Measurements from ENCODE around the gene FANCD2. TPM values are rescaled to one million over a fixed set of nuclear protein-coding genes. Genes with fewer than 3 reads are reported as not detected.
"Not testable (repeated sequence)": the region's sequence is repeated elsewhere in the genome, so short reads cannot be mapped to it uniquely, and the experiment has no call there.

FANCD2 gene
- polyA plus RNA-seq, 1 donor: 6.4 TPM

DNA sequence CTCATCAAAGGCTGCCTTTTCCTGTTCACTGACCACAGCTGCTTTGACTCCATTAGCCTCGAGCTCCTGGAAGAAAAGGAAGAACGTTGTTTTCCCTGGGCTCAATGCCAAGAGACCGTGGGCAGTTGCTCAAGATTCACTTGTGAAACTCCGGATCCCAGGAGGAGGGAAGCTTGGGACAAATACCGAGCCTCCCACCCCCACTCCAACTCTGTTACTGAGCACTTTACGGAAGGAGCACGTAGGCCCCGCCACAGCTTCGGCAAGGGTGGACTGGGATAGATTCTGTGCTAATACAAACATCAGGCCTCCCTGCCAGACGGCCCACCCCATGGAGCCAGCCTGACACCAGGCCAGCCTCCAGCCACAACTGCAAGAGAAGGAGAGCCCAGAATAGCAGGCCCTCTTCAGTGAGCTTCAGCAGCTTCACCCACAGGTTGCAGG, 10.8 kb upstream of the FANCD2 start:
- peak; percentile 80 for DNase-seq

DNA sequence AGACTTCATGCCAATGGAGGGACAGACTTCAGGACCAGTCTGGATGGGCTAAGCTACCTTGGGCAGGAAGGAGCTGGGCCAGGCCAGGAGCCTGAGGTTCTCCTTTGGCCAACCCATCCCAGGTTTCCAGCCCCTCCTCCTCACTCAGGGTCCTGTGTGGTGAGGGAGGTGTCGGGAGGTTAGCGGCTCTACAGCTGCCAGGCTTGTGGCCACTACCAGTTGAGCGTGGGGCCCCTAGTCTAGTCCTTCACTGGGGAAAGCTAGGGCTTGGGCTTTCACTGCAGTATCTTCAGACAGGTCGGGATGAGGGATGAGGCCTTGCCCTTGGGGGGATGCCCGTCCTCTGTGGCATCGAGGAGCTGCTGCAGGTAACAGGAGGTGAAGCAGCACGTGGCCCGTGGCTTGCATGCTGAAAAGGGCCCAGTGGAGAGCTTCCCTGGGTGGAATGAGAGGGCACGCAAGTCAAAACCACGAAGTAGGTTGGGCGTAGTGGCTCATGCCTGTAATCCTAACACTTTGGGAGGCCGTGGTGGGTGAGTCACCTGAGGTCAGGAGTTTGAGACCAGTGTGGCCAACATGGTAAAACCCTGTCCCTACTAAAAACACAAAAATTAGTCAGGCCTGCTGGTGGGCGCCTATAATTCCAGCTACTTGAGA, 8.5 kb upstream of the FANCD2 start:
- no peak for DNase-seq

DNA sequence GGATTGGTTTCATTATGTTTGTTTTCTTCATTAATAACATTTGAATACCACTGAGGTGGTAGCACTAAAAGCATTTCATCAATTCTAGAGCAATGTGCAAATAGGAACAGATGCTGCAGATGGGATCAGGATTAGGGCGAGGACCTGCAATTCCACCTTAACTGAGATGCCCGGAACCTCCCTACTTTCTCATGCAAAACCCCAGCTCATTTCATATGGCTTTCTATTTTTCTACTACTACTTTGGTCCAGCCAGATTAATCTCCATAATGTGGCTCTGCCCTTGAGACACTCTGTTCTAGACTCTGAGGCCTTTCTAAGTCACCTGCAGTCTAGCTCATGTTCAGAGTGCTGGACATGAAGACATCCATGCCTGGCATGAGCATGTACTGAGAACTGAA, 7.4 kb upstream of the FANCD2 start:
- DNase-seq: not testable (repeated sequence)

DNA sequence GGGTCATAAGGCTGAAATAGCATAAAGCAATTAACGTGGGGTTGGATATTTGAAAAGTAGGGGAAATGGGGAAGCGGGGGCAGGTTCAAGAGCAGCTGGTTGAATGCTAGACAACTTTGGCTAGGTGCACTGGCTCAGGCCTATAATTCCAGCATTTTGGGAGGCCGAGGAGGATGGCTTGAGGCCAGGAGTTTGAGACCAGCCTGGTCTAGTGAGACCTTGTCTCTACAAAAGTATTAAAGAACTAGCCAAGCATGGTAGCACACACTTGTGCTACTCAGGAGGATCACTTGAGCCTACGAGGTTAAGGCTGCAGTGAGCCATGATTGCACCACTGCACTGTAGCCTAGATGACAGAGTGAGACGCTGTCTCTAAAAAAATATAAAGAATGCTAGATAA, 6.9 kb upstream of the FANCD2 start:
- DNase-seq: no peak

DNA sequence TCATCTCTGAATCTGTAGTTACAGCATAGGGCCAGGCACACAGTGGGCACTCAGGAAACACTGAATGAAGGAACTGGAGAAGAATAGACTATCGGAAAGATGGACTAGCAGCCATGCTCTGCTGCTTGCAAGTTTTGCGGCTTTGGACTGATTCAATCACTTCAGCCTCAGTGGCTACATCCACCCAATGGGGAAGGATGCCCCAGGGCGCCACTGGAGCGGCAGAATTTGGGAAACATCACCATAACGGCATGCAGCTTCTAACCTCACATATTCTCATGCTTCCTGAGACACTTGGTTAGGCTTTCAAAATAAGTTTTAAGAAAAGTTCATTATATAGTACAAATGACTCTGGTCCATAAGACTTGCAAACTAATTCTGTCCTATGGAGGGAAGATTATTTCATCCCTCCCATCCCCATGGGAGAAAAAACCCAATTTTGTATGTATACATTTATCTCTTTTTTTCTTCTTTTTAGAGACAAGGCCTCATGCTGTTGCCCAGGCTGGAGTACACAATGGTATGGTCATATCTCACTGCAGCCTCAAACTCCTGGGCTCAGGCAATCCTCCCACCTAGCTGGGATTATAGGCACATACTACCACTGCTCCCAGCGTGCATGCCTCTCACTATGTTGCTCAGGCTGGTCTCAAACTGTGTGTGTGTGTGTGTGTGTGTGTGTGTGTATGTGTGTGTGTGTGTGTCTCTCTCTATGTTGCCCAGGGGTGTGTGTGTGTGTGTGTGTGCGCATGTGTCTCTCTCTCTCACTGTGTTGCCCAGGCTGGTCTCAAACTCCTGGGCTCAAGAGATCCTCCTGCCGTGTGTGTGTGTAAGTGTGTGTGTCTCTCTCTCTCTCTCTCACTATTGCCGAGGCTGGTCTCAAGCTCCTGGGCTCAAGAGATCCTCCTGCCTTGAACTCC, 4.1 kb upstream of the FANCD2 start:
- no peak for DNase-seq

DNA sequence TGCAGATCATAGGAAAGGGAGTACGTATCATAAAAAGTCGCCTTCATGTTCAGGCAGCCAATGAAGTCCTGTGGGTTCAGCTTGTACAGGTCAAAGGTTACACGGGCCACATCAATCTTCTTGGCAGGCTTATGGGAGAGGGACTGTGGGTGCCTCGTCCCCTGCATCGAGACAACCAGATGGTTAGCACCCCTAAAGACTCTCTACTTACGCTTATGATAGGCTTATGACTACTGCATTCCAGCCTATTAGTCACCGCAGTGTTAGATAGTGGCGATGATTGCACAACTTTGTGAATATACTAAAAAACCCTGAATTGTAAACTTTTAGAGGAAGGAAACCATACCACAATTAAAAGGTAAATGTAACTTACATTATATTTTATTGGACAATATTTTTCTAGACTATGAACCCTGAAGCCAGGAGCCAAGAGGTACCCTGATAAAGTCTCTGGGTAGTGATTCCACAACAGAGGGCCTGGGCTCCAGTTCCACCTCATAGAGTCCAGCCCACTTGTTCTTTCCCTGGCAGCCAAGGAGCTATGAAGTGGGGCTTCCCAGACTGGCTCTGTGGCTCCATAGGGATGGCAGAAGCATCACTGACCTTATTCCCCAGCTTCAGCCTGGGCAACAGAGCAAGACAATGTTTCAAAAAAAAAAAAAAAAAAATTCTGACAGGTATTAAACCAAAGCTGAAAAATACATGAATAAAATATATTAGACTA, 2.5 kb upstream of the FANCD2 start:
- DNase-seq: no peak

DNA sequence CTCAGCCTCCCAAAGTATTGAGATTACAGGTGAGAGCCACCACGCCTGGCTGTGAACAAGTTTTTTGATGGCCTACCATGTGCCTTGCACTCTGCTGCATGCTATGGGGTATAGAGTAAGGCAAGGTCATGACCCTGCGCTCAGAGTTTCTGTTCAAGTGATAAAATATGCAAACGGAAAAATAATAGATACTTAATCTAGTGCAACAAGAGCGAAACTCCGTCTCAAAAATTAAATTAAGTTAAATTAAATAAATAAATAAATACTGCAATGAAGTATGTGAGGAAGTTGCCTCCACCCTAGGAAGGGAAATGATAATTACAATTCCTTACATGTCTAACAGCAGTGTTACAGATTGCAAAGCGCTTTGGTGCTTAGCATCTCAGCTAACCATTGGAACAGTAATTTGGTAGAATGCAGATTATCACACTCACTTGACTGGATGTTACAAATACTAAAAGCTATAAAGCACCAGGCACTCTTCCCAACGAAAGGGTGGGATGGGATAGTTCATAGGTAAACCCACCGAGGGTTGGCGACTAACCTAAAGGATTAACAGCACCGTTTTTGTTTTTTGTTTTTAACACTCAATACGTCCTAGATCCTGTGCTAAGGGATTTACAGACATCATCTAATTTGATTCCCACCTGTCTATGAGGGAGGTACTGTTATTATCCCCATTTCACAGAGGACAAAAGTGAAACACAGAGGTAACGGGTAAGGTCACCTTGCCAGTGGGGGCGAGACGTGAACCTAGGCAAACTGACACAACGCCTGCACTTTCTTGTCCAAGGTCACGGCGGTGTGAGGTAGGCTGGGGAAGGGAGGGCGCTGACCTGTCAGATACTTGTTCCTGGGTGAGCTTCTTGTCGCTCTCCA, 793 bp upstream of the FANCD2 start:
- DNase-seq: no peak

DNA sequence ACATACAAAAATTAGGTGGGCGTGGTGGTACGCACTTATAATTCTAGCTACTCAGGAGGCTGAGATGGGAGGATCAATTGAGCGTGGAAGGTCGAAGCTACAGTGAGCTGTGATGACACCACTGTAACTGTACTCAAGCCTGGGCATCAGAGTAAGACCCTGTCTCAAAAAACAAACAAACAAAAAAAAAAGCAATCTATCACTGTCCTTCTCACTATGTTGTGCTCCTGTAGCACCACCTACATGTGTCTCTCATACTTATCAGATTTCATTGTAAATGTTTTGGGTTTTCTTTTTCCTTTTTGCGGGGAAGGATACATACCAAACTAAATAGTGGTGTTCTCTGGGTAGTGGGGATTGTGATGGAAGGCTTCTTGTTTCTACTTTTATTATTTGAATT, 14.8 kb downstream of the FANCD2 start:
- no peak for DNase-seq

DNA sequence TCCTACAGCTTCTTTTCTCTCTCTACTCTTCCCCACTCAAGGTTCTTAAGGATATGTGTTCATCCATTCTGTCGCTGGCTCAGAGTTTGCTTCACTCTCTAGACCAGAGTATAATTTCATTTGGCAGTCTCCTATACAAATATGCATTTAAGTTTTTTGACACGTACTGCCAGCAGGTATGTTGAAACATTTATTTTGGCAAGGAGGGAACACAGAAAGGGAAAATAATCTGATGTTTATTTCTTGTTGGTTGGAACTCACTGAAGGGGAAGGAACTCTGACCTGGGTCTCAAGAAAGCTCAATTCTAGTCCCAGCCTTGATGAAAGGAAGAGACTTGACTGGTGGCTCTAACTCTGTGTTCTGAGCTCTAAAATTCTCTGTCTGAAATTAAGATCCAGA, 21.6 kb downstream of the FANCD2 start:
- no peak for DNase-seq

DNA sequence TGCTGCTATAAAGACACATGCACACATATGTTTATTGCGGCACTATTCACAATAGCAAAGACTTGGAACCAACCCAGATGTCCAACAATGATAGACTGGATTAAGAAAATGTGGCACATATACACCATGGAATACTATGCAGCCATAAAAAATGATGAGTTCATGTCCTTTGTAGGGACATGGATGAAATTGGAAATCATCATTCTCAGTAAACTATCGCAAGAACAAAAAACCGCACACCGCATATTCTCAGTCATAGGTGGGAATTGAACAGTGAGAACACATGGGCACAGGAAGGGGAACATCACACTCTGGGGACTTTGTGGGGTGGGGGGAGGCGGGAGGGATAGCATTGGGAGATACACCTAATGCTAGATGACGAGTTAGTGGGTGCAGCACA, 26.8 kb downstream of the FANCD2 start:
- DNase-seq: not testable (repeated sequence)

DNA sequence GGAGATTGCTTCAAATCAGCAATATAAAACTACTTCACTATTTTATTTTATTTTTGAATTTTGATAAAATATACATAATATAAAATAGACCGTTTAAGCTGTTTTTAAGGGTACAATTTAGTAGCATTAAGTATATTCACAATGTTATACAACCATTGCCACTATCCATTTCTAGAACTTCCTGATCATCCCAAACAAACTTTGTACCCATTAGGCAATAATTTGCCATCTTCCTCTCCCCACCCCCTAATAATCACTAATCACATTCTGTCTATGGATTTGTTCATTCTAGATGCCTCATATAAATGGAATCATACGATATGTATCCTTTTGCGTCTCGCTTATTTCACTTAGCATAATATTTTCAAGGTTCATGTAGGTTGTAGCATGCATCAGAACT, 28.9 kb downstream of the FANCD2 start:
- no peak for DNase-seq

DNA sequence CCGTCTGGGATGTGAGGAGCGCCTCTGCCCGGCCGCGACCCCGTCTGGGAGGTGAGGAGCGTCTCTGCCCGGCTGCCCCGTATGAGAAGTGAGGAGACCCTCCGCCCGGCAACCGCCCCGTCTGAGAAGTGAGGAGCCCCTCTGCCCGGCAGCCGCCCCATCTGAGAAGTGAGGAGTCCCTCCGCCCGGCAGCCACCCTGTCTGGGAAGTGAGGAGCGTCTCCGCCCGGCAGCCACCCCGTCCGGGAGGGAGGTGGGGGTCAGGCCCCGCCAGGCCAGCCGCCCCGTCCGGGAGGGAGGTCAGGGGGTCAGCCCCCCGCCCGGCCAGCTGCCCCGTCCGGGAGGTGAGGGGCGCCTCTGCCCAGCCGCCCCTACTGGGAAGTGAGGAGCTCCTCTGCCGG, 43.8 kb downstream of the FANCD2 start:
- DNase-seq: not testable (repeated sequence)

DNA sequence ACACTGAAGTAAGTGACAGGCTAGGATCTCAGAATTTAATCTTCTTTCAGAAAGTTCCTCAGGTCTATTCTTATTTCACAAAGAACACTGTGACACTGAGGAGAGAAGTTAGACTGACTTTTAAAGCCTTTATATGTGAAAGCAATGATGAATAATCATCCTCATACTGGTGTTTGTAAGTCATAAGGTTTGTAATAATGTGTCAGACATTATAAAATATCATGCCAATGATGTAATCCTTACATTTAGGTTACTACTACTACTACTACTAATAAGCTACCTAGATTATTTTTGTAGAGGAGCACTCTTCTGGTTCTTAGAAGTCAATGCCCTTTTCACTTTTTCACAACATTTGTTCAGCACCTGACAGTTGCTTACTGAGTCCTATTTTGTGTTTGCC, 48.4 kb downstream of the FANCD2 start:
- DNase-seq: no peak

DNA sequence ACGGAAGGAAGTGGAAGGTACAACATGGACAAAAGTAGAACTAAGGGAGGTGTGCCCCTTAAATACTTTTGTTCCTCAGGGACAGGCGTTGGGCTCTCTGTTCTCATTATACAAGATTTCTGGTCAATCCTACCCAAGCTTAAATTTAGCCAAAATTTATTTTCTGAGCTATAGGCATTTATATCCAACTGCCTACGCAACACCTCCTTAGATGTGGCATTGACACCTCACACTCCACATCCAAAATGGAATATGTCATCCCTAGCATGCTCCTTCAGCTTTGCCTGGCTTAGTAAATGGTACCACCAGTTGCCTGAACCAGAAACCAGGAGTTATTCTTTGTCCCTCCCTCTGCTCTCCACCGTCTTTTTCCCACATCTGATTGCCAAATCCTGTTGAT, 55.6 kb downstream of the FANCD2 start:
- no peak for DNase-seq

DNA sequence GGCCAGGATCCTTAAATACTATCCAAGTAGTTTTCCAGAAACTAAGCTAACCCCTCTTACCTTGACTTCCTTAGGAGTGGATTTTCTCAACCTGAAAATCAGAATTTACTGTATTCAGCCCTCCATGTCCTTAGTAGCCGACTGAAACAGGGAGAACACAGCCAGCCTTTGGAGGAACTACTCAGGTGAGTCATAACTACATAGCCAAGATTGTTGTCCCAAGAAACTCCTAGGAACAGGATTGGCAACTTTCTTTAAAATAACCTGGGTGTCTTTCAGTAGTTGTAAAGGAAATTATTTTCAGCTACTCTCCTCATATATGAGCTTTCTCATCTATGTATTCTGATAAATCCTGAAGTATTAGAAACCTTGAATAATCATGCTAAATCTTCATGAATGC, 59.5 kb downstream of the FANCD2 start:
- DNase-seq: no peak

DNA sequence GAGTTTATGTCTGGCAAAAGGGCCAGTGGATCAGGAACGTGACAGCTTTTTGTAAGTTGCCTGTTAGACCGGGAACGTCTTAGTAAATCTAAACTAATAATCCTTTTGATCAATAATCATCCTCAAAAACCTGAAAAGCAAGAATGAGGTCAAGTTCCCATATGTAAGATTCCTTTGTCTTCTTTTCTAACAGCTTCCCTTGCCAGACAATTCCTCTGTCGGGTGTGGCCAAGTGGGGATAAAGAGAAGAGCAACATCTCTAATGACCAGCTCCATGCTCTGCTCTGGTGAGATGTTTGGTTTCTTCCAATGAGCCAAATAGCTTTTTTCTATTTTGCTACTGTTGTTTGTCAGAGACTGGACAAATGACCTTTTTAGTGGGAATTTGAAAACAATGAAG, 62.0 kb downstream of the FANCD2 start:
- no peak for DNase-seq

DNA sequence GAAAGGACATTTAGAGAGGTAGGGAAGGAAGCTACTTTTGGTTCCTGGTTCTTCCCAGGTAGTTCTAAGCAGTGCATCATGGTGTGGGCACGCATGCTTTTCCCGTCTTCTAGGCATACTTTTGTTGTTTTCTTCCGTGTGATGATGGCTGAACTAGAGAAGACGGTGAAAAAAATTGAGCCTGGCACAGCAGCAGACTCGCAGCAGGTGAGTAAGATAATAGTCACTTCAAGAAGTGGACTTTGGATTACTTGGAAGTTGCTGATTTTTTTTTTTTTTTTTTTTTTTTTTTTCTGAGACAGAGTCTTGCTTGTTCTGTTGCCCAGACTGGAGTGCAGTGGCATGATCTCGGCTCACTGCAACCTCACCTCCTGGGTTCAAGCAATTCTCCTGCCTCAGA, 63.9 kb downstream of the FANCD2 start:
- no peak for DNase-seq

DNA sequence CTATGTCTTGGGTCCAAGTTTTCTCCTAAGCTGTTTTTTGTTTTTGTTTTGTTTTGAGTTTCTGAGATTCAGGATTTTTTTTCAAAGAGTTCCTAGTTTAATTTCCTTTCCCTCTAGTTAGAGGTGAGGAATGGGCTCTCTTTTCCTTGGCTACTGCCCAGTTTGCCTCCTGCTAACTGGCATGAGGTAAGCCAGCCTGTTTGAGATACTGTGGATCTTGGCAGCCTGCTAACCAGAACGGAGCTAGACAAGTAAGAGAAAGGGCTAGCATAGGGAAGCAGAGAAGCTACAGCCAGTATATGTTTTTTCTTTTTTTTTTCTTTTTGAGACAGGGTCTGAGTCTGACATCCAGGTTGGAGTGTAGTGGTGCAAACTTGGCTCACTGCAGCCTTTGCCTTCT, 64.5 kb downstream of the FANCD2 start:
- not testable (repeated sequence) for DNase-seq

DNA sequence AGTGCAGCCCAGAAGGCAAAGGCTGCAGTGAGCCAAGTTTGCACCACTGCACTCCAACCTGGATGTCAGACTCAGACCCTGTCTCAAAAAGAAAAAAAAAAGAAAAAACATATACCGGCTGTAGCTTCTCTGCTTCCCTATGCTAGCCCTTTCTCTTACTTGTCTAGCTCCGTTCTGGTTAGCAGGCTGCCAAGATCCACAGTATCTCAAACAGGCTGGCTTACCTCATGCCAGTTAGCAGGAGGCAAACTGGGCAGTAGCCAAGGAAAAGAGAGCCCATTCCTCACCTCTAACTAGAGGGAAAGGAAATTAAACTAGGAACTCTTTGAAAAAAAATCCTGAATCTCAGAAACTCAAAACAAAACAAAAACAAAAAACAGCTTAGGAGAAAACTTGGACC, 65.2 kb downstream of the FANCD2 start:
- not testable (repeated sequence) for DNase-seq

DNA sequence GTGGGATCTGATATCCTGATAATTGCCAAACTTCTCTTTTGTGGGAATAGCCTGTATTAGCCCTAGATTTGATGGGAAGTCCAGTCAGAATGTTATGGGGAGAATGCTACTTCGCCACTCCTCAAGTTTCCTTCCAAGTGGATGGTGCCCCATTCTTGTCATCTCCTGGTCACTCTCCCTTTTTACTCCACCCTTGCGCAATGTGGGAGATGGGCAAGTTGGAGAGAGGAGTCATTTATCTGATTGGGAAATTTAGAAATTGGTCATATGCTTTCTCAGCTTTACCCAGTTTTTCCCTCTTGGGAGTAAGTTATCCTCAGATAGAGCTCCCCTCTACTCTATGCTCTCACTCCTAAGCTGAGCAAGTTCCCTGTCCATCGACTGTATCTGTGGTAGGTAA, 67.4 kb downstream of the FANCD2 start:
- no peak for DNase-seq

DNA sequence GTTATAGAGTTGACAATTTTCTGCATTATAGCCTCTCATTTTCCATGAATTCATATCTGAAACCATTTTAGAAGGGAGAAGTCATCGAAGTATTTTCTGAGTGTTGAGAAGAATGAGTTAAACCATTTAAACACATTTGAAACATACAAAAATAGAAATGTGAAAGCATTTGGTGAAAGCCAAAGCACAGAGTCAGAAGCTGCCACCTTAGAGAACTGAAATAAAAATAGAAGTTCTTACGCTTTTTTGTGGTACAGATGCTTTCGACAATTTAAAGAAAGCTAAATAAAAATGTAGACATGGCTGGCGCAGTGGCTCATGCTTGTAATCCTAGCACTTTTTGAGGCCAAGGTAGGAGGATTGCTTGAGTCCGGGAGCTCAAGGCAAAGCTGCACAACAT, 72.8 kb downstream of the FANCD2 start:
- no peak for DNase-seq

DNA sequence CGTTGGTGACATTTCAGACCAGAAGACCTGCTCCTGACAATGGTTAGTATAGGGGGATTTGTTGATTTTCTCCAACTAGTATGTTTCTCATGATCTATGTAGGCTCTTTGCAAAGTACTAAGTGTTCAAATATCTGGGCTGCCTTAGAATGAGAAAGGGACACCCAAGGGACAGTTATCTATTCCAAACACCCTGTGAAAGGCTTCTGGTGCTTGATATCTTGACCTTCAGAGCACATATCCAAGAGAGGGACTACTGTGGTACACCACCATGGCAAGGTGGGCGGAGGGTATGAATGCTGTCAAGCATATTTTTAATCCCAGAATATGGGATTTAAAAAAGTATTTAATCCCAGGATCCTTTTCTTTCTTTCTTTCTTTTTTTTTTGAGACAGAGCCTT, 80.7 kb downstream of the FANCD2 start:
- DNase-seq: no peak

Data from hindlimb muscle (tissue), 1 donor.